Glomerular visceral epithelial cell (primary cell): Measurements from ENCODE around the gene UTP25.

ENCODE experiments used
- DNase-seq: peaks from one replicate; pipeline ENCODE4 v3.0.0-alpha.2; 2016; ENCODE audit errors: extremely low spot score

UTP25 gene

GRCh38 chr1:209839875-209840546 is 12.2 kb downstream of the UTP25 start:
- peak; percentile 86 for DNase-seq

- DNase-seq = no peak
Measured at GRCh38 chr1:209840611-209841010, 12.8 kb downstream of the UTP25 start.

- no peak for DNase-seq
Measured at GRCh38 chr1:209844695-209845407, 17.1 kb downstream of the UTP25 start.

- no peak for DNase-seq
Measured at GRCh38 chr1:209845408-209845725, 17.6 kb downstream of the UTP25 start.

GRCh38 chr1:209849388-209849787 is 21.6 kb downstream of the UTP25 start:
- no peak for DNase-seq

- DNase-seq = peak; percentile 47
Measured at GRCh38 chr1:209850342-209850979, 22.7 kb downstream of the UTP25 start.

- DNase-seq = no peak
Measured at GRCh38 chr1:209853676-209854075, 25.9 kb downstream of the UTP25 start.

- no peak for DNase-seq
Measured at GRCh38 chr1:209854196-209854595, 26.4 kb downstream of the UTP25 start.

GRCh38 chr1:209855006-209855405 is 27.2 kb downstream of the UTP25 start:
- DNase-seq = no peak

- no peak for DNase-seq
Measured at GRCh38 chr1:209855623-209856022, 27.9 kb downstream of the UTP25 start.

GRCh38 chr1:209858561-209859103 is 30.9 kb downstream of the UTP25 start:
- DNase-seq = no peak

GRCh38 chr1:209860293-209860881 is 32.6 kb downstream of the UTP25 start:
- peak; percentile 87 for DNase-seq

GRCh38 chr1:209861242-209861641 is 33.5 kb downstream of the UTP25 start:
- no peak for DNase-seq

GRCh38 chr1:209862391-209863356 is 34.9 kb downstream of the UTP25 start:
- no peak for DNase-seq

- peak; percentile 13 for DNase-seq
Measured at GRCh38 chr1:209863766-209864485, 36.2 kb downstream of the UTP25 start.

GRCh38 chr1:209866201-209866600 is 38.4 kb downstream of the UTP25 start:
- no peak for DNase-seq

- DNase-seq = no peak
Measured at GRCh38 chr1:209869291-209870149, 41.7 kb downstream of the UTP25 start.

- no peak for DNase-seq
Measured at GRCh38 chr1:209870151-209870831, 42.5 kb downstream of the UTP25 start.

GRCh38 chr1:209871006-209871405 is 43.2 kb downstream of the UTP25 start:
- peak; percentile 25 for DNase-seq
